A673 (cell line): Measurements from ENCODE around the gene SRRM4. TPM values are rescaled to one million over a fixed set of nuclear protein-coding genes. Genes with fewer than 3 reads are reported as not detected.

Experiments
- BruUV-seq: library from RNA; stranded (reverse); fragments of 400-500 nt; replicated peaks from 2 replicates; lab custom pipeline; 2021; lab: Mats Ljungman, UMichigan
- CTCF ChIA-PET: fragments of 300-600 bp; sonication (Branson Sonifier 250); formaldehyde crosslinking; loops from one replicate; lab custom pipeline; 2022; ENCODE audit warnings: antibody characterized with exemption; lab: Charles Lee
- POLR2A ChIA-PET: fragments of 300-600 bp; sonication (Branson Sonifier 250); formaldehyde crosslinking; loops from one replicate; lab custom pipeline; 2022; ENCODE audit warnings: antibody characterized with exemption; ENCODE audit not compliant: low non-redundant PET; lab: Charles Lee
- DNase-seq: peaks from one replicate; pipeline ENCODE4 v3.0.0-alpha.2; 2015; ENCODE audit warnings: low spot score
- H3K27ac ChIP-seq: fragments of 200-600 bp; sonication (generic); 2 replicates; pipeline ENCODE4 v1.5.1; 2016; ENCODE audit warnings: mixed run types, low read depth, mild to moderate bottlenecking, mixed read lengths, antibody characterized with exemption, low read length; ENCODE audit not compliant: poor library complexity, severe bottlenecking
- H3K27me3 ChIP-seq: fragments of 200-600 bp; sonication (generic); replicated peaks from 2 replicates; pipeline ENCODE4 v1.6.1; 2017; ENCODE audit warnings: mixed run types, low read depth, mild to moderate bottlenecking, mixed read lengths, antibody characterized with exemption, low read length; ENCODE audit not compliant: insufficient read depth, poor library complexity
- H3K36me3 ChIP-seq: fragments of 200-600 bp; sonication (generic); 2 replicates; pipeline ENCODE4 v1.6.1; 2016; ENCODE audit warnings: mixed run types, mild to moderate bottlenecking, mixed read lengths, antibody characterized with exemption, low read length; ENCODE audit not compliant: insufficient read depth, poor library complexity, severe bottlenecking
- H3K4me1 ChIP-seq: fragments of 200-600 bp; sonication (generic); 2 replicates; pipeline ENCODE4 v1.6.1; 2017; ENCODE audit warnings: mixed run types, mild to moderate bottlenecking, mixed read lengths, antibody characterized with exemption, low read length; ENCODE audit not compliant: insufficient read depth, poor library complexity, severe bottlenecking
- H3K4me3 ChIP-seq: fragments of 200-600 bp; sonication (generic); 2 replicates; pipeline ENCODE4 v1.5.1; 2016; ENCODE audit warnings: low read depth, mixed run types, mild to moderate bottlenecking, mixed read lengths, low read length; ENCODE audit not compliant: poor library complexity, severe bottlenecking
- H3K9me3 ChIP-seq: fragments of 200-600 bp; sonication (generic); 2 replicates; pipeline ENCODE4 v1.6.1; 2016; ENCODE audit warnings: mixed run types, low read depth, mild to moderate bottlenecking, mixed read lengths, antibody characterized with exemption, low read length; ENCODE audit not compliant: poor library complexity, severe bottlenecking
- EZH2 ChIP-seq: fragments of 200-600 bp; sonication (generic); IDR thresholded peaks from 2 replicates; pipeline ENCODE4 v1.6.1; 2017; ENCODE audit warnings: borderline replicate concordance, low read depth, mild to moderate bottlenecking, mixed read lengths, antibody characterized with exemption, low read length; ENCODE audit not compliant: poor library complexity, severe bottlenecking
- intact Hi-C: fragments of 100-400 bp; cut with micrococcal nuclease; formaldehyde crosslinking; loops from one replicate; pipeline ENCODE4 v1.10.0; 2022; ENCODE audit not compliant: unreplicated experiment
- total RNA-seq: library from RNA; stranded (reverse); gene quantifications from 2 replicates; pipeline ENCODE4 v1.2.3, GENCODE V29; 2021
- TF ChIP-seq, protein P1 (sequence below): fragments of 300-800, 200-600 bp; sonication (generic); conservative IDR thresholded peaks from 2 replicates; pipeline ENCODE4 v1.5.1; 2017; ENCODE audit warnings: low read depth, mild to moderate bottlenecking, antibody characterized with exemption, low read length, moderate library complexity, mixed read lengths

Gene SRRM4
- total RNA-seq, 1 experiment from 2014 or later, result not detected

DNA sequence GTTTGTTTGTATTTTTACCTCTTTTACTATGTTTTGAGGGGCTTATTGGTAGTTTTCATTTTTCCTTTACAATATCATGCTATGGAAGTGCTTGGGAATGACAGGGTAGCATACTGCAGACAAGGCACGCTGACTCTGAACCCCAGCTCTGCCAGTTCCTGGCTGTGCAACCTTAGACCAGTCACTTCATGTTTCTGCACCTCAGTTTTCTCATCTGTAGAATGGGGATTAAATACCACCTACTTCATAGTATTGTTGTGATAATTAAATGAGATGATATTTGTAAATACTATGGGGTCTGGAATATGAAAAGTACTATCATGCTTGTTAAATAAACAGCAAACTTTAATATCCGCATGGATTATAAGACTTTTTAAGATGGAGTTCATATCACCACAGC, 35.4 kb downstream of the SRRM4 start:
- Histone ChIP-seq H3K4me1 (no peaks in the 10 kb centered on the region), H3K27me3 (peaks cover 76% of the 10 kb centered on the region), H3K27ac (no peak overlapping the region), H3K9me3 (no peaks in the 10 kb centered on the region), H3K4me3 (no peak overlapping the region), H3K36me3 (no peaks in the 10 kb centered on the region)
- intact Hi-C loops, result no loop called here
- no TSS peak for BruUV-seq
- POLR2A ChIA-PET, result no interaction called here
- no peak for DNase-seq
- no peak for TF ChIP-seq EZH2
- TF ChIP-seq, protein P1, sequence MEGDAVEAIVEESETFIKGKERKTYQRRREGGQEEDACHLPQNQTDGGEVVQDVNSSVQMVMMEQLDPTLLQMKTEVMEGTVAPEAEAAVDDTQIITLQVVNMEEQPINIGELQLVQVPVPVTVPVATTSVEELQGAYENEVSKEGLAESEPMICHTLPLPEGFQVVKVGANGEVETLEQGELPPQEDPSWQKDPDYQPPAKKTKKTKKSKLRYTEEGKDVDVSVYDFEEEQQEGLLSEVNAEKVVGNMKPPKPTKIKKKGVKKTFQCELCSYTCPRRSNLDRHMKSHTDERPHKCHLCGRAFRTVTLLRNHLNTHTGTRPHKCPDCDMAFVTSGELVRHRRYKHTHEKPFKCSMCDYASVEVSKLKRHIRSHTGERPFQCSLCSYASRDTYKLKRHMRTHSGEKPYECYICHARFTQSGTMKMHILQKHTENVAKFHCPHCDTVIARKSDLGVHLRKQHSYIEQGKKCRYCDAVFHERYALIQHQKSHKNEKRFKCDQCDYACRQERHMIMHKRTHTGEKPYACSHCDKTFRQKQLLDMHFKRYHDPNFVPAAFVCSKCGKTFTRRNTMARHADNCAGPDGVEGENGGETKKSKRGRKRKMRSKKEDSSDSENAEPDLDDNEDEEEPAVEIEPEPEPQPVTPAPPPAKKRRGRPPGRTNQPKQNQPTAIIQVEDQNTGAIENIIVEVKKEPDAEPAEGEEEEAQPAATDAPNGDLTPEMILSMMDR, result no peak
- CTCF ChIA-PET, result no interaction called here

GRCh38 chr12:119019166-119019565, 37.8 kb downstream of the SRRM4 start:
- DNase-seq, result peak; percentile 18
- Histone ChIP-seq H3K9me3 (no peaks in the 10 kb centered on the region), H3K36me3 (no peaks in the 10 kb centered on the region), H3K4me3 (no peak overlapping the region), H3K27ac (no peak overlapping the region), H3K27me3 (peaks cover 71% of the 10 kb centered on the region), H3K4me1 (no peaks in the 10 kb centered on the region)
- intact Hi-C loops, result no loop called here
- ChIA-PET POLR2A (no interaction called here), CTCF (no interaction called here)
- no TSS peak for BruUV-seq
- TF ChIP-seq, protein P1, result no peak
- no peak for TF ChIP-seq EZH2

GRCh38 chr12:119020406-119021360, 39.3 kb downstream of the SRRM4 start:
- intact Hi-C loops, result no loop called here
- H3K27ac ChIP-seq, result no peak overlapping the region
- no peak overlapping the region for H3K4me3 ChIP-seq
- ChIA-PET CTCF (no interaction called here), POLR2A (no interaction called here)
- no peaks in the 10 kb centered on the region for H3K9me3 ChIP-seq
- no TSS peak for BruUV-seq
- no peaks in the 10 kb centered on the region for H3K4me1 ChIP-seq
- DNase-seq, result peak; percentile 62
- peaks cover 68% of the 10 kb centered on the region for H3K27me3 ChIP-seq
- TF ChIP-seq EZH2, result no peak
- TF ChIP-seq, protein P1, result peak; percentile 83
- no peaks in the 10 kb centered on the region for H3K36me3 ChIP-seq
